Left kidney (tissue), 2 donors: ENCODE measurements around the gene RBKS. TPM values are rescaled to one million over a fixed set of nuclear protein-coding genes. Genes with fewer than 3 reads are reported as not detected.
"Not testable (repeated sequence)": the region's sequence is repeated elsewhere in the genome, so short reads cannot be mapped to it uniquely, and the experiment has no call there.

Source experiments
- DNase-seq: peaks from one replicate; pipeline ENCODE4 v3.0.0-alpha.2; 2013
- polyA plus RNA-seq: library from polyadenylated mRNA; unstranded; fragments of 120-200 nt; gene quantifications from one replicate; pipeline ENCODE4 v1.2.1, GENCODE V29; 2013; ENCODE audit not compliant: insufficient read length

RBKS gene
- polyA plus RNA-seq, 1 donor, result 6.7 TPM

GRCh38 chr2:27875089-27875881, 14.9 kb downstream of the RBKS start:
- no peak for DNase-seq

GRCh38 chr2:27873091-27873490, 17.1 kb downstream of the RBKS start:
- no peak for DNase-seq

GRCh38 chr2:27871802-27872201, 18.4 kb downstream of the RBKS start:
- DNase-seq, result no peak

GRCh38 chr2:27870724-27871123, 19.5 kb downstream of the RBKS start:
- DNase-seq, result no peak

- DNase-seq, result no peak
These were observed 20.4 kb downstream of the RBKS start for GRCh38 chr2:27869763-27870162.

- DNase-seq, result no peak
These were observed 23.9 kb downstream of the RBKS start for GRCh38 chr2:27866237-27866636.

- not testable (repeated sequence) for DNase-seq
These were observed 26.2 kb downstream of the RBKS start for GRCh38 chr2:27863955-27864354.

- DNase-seq, result no peak
These were observed 27.0 kb downstream of the RBKS start for GRCh38 chr2:27863146-27863545.

- no peak for DNase-seq
These were observed 30.1 kb downstream of the RBKS start for GRCh38 chr2:27860111-27860510.

GRCh38 chr2:27857417-27858172, 32.6 kb downstream of the RBKS start:
- DNase-seq, result no peak

GRCh38 chr2:27856956-27857355, 33.2 kb downstream of the RBKS start:
- DNase-seq, result no peak

GRCh38 chr2:27856386-27856785, 33.8 kb downstream of the RBKS start:
- DNase-seq, result no peak

- no peak for DNase-seq
These were observed 34.7 kb downstream of the RBKS start for GRCh38 chr2:27855476-27855875.

- DNase-seq, result no peak
These were observed 35.8 kb downstream of the RBKS start for GRCh38 chr2:27854229-27854862.

- DNase-seq, result no peak
These were observed 37.5 kb downstream of the RBKS start for GRCh38 chr2:27852691-27853090.

GRCh38 chr2:27849558-27850205, 40.5 kb downstream of the RBKS start:
- DNase-seq, result no peak

GRCh38 chr2:27847333-27847732, 42.9 kb downstream of the RBKS start:
- no peak for DNase-seq

- no peak for DNase-seq
These were observed 45.3 kb downstream of the RBKS start for GRCh38 chr2:27844821-27845255.

- no peak for DNase-seq
These were observed 46.2 kb downstream of the RBKS start for GRCh38 chr2:27843992-27844391.

GRCh38 chr2:27842894-27843293, 47.3 kb downstream of the RBKS start:
- no peak for DNase-seq

GRCh38 chr2:27839022-27839618, 51.1 kb downstream of the RBKS start:
- no peak for DNase-seq

GRCh38 chr2:27838502-27838901, 51.7 kb downstream of the RBKS start:
- DNase-seq, result no peak
